Adrenal gland (tissue), 5 donors: ENCODE data around the gene TEKTIP1.

Source experiments
- POLR2A ChIP-seq, 2 donors: fragments of 450-650 bp; IDR thresholded peaks; one replicate each; pipeline ENCODE4 v1.6.1; 2017; ENCODE audit warnings: antibody characterized with exemption in 2 of 2, mild to moderate bottlenecking in 2 of 2, moderate library complexity in 1 of 2
- TF ChIP-seq, protein P1 (sequence below), 6 experiments: fragments of 450-650 bp in 4 of 6; fragments of 200-600 bp in 2 of 6; sonication (generic) in 1 of 6; IDR thresholded peaks; 1 replicate in 5 of 6; 2 replicates in 1 of 6; pipeline versions ENCODE4 v1.5.1 to v1.8.0; 2016 to 2021; ENCODE audit warnings: antibody characterized with exemption in 6 of 6, mild to moderate bottlenecking in 2 of 6, moderate library complexity in 1 of 6
- donor health status: DM: no; HTN: no; CAD: no.

DNA sequence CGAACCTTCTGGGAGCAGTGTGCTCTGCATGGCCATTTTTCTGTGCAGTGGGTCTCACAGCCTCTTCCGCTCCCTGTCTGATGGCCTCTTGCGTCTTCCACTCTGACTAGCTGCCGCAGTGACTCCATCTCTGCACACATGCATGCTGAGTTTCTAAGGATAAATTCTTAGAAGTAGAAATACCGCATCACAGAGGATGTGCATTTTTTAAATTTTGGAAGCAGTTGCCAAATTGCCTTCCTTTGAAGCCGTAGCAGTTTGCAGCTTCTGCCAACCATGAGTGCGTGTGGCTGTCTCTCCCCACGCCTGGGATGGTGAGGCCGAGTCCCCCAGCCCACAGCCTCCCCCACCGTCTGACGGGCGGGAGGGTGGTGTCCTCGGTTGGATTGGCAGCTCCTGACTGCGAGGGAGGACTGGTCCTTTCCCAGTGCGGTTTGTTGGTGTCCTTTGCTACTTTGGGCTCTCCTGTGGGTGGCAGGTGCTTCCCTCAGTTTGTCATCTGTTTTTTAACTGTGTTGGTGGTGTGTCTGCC, 23.0 kb upstream of the TEKTIP1 start:
- TF ChIP-seq POLR2A (IDR thresholded peaks at IDR 0.05): no peak
- TF ChIP-seq, protein P1, sequence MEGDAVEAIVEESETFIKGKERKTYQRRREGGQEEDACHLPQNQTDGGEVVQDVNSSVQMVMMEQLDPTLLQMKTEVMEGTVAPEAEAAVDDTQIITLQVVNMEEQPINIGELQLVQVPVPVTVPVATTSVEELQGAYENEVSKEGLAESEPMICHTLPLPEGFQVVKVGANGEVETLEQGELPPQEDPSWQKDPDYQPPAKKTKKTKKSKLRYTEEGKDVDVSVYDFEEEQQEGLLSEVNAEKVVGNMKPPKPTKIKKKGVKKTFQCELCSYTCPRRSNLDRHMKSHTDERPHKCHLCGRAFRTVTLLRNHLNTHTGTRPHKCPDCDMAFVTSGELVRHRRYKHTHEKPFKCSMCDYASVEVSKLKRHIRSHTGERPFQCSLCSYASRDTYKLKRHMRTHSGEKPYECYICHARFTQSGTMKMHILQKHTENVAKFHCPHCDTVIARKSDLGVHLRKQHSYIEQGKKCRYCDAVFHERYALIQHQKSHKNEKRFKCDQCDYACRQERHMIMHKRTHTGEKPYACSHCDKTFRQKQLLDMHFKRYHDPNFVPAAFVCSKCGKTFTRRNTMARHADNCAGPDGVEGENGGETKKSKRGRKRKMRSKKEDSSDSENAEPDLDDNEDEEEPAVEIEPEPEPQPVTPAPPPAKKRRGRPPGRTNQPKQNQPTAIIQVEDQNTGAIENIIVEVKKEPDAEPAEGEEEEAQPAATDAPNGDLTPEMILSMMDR (IDR thresholded peaks at IDR 0.05): no peak
